ENCODE data around the gene CCR4.
A peak's percentile ranks its signal among the peaks of the same experiment; 100 is the strongest.
"Not testable (repeated sequence)": the region's sequence is repeated elsewhere in the genome, so short reads cannot be mapped to it uniquely, and the experiment has no call there.

CCR4 gene

DNA sequence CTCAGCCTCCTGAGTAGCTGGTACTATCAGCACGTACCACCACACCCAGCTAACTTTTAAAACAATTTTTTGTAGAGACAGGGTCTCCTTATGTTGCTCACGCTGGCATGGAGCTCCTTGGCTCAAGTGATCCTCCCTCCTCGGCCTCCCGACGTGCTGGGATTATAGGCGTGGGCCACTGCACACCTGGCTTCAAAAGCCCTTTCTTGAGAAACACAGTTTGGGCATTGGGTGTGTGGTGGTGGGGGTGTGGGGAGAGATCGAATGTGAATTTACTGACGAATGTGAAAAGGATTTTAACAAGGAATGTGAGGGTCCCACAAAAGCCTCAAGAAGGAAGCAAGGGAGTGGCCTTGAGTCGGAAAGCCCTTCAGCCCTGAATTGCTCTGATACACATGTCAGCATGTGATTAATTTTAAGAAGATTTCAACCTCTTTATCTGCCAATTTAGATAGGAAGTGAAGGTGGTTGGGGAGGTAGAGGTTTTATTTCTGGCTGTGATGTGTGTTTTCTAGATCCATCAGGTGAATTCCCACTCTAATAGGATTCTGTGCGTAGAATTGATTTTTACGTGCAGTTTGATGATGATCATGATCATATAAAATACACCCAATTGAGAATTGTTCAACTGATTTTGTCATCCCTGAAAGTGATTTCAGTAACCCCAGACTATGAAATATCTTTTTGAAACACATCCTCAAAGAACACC is 1.1 kb downstream of the CCR4 start:
- DNase-seq (ENCODE audit: low read depth in 2 of 2): no peak

DNA sequence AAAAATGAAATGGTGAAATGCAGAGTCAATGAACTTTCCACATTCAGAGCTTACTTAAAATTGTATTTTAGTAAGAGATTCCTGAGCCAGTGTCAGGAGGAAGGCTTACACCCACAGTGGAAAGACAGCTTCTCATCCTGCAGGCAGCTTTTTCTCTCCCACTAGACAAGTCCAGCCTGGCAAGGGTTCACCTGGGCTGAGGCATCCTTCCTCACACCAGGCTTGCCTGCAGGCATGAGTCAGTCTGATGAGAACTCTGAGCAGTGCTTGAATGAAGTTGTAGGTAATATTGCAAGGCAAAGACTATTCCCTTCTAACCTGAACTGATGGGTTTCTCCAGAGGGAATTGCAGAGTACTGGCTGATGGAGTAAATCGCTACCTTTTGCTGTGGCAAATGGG is 3.1 kb downstream of the CCR4 start:
- DNase-seq (ENCODE audit: low read depth in 2 of 2): no peak

DNA sequence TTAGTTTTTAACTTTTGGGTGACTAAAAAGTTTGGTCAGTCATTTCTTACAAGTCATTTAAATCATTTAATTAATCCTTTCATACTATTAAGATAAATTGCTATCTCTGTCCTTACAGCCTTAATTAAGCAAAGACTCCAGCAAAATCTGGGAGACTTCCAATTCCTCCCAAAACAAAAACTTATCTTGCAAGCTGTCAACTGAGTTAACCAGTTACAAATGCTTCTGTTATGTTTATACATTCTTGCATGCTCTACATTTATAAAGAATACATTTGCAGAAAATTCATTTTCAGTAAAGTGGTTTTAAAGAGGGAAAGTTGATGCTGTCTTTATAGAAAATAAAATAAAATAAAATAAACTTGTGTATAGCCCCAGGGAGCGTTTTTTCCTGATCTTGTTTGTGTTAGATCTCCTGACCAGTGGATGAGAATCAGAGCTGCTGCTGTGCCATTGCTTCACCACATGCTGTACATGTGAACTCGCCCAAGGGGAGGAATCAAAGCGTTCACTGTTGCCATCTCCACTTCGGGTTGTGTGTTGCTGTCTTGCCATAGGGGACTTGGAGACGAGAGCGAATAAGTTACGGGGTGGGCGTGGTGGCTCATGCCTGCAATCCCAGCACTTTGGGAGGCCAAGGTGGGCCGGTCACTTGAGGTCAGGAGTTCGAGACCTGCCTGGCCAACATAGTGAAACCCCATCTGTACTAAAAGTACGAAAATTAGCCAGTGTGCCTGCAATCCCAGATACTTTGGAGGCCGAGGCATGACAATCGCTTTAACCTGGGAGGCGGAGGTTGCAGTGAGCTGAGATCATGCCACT is 5.5 kb downstream of the CCR4 start:
- DNase-seq (ENCODE audit: low read depth in 2 of 2): no peak

DNA sequence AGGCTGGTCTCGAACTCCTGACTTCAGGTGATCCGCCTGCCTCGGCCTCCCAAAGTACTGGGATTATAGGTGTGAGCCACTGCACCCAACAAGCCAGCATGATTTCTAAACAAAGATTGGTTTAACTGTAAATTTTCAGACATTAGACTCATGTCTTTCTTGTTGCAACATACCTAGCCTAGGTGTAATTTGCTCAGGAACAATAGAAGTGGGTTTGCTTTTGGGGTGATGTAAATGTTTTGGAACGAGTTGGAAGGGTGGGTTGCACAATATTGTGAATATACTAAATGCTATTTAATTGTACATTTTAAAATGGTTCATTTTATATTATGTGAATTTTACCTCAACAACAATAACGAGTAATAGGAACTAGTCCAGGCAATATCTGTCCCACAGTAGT is 7.1 kb downstream of the CCR4 start:
- no peak for DNase-seq (ENCODE audit: low read depth in 2 of 2)

DNA sequence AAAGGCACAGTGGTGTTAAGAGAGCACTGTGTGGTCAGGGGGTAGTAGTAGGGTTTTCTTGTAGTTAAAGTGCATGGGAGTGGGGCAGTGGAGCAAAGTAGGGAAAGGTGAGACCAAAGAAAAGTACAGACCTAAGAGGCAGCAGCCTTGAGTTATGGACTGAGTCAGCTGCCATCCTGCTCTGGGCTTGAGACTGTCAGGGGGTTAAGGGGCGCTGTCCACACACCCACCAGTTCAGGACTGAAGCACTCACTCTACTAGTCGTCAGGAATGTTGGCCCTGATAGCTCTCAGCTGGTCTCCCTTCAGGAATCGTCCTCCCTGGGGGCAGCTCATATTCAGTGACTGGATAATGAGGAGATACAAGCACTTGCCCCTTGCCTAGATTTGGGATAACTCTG is 7.9 kb downstream of the CCR4 start:
- DNase-seq (ENCODE audit: low read depth in 2 of 2): no peak

DNA sequence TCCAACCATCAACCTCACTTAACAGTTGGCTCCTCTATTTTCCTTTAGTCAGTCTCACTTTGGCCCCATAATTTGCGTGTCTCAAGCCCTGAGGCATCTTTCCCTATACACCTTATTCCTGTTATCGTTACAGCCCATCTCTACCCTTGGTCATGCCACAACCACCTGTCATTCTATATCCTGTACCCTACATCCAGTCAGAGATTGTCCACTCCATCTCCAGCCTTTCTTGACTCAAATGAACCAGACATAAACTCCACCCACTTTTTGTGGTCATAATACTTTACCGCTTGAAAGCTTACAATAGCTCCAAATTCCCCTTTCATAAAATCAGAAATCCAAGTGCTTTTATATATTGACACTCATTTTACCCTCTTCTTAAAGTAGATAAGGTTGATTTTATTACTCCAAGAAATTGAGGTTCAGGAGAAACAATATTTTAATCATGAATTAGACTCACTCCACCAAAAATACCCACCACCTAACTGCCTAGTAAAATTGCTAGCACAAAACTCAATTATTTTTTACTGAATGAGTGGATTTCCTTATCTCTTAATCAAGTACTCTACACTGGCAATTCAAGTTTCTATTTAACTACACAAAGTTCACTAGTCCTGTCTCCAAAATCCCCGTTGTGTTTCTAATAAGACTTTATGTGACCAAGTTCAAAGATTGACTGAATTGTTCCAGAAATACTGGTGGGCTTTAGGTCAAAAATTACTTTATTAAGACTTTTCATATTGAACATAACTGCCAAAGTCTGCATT is 9.1 kb downstream of the CCR4 start:
- no peak for DNase-seq (ENCODE audit: low read depth in 2 of 2)

DNA sequence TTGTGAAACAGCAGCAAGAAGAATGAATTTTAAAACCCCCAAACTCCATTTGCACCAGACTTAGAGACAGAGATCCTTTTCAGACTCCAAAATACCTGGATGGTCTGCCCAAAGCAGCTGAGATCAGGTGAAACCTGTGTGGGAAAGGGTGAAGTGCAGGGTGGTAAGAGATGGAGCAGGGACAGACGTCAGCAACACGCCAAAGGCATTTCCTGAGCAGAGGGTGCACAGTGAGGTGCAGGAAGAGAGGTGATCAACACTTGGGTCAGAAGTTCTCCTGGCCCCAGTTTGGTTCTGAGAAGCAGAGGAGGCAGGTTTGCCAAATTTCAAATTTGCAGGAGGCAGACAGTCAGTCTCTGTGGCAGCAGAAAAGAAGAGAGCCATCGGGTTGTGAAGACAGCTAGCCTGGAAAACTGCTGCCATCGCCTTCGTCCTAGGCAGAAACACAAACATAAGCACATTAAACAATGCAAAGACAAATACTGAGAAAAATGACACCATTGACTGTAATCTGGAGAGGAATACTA is 9.8 kb downstream of the CCR4 start:
- no peak for DNase-seq (ENCODE audit: low read depth in 2 of 2)

DNA sequence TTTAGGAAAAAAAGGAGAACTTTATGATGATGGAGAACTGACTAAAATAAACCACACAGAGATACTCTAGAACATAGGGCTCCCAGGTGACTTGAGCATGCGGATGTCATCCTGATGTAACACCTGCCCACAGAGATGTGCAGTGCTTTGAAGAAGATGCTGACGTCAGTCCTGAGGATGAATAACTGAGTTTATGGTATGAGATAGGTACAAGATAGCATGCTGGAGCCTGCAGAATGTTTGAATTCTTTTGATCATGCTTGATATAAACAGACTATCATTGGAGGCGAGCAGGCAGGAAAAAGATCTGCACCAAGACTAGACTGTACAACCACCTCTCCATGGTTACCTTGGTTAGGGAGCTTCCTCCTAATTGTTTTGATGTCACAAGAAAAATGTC is 12.4 kb downstream of the CCR4 start:
- DNase-seq (ENCODE audit: low read depth in 2 of 2): peak in 1 of 2 donors; percentile 45

DNA sequence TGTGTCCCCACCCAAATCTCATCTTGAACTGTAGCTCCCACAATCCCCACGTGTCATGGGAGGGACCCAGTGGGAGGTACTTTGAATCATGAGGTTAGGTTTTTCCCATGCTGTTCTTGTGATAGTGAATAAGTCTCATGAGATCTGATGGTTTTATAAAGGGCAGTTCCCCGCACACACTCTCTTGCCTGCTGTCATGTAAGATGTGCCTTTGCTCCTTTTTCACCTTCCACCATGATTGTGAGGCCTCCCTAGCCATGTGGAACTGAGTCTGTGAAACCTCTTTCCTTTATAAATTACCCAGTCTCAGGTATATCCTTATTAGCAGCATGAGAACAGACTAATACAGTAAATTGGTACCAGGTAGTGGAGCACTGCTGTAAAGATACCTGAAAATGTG is 13.3 kb downstream of the CCR4 start:
- not testable (repeated sequence) for DNase-seq (ENCODE audit: low read depth in 2 of 2)

DNA sequence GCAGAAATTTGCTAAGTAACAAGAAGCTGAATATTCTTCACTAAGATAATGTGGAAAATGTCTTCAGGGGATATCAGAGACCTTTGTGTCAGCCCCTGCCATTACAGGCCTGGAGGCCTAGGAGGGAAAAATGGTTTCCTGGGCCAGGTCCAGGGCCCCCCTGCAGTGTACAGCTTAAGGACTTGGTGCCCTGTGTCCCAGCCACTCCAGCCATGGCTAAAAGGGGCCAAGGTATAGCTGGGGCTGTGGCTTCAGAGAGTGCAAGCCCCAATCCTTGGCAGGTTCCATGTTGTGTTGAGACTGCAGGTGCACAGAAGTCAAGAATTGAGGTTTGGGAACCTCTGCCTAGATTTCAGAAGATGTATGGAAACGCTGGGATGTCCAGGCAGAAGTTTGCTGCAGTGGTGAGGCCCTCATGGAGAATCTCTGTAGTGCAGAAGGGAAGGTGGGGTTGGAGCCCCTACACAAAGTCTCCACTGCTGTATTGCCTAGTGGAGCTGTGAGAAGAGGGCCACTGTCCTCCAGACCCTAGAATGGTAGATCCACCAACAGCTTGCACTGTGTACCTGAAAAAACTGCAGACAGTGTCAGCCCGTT is 14.3 kb downstream of the CCR4 start:
- DNase-seq (ENCODE audit: low read depth in 2 of 2): not testable (repeated sequence)

DNA sequence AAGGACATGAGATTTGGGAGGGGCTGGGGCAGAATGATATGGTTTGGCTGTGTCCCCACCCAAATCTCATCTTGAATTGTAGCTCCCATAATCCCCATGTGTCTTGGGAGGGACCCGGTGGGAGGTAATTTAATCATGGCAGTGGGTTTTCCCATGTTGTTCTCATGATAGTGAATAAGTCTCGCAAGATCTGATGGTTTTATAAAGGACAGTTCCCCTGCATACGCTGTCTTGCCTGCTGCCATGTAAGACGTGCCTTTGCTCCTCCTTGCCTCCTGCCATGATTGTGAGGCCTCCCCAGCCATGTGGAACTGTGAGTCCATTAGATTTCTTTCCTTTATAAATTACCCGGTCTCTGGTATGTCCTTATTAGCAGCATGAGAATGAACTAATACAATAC is 15.2 kb downstream of the CCR4 start:
- DNase-seq (ENCODE audit: low read depth in 2 of 2): not testable (repeated sequence)

DNA sequence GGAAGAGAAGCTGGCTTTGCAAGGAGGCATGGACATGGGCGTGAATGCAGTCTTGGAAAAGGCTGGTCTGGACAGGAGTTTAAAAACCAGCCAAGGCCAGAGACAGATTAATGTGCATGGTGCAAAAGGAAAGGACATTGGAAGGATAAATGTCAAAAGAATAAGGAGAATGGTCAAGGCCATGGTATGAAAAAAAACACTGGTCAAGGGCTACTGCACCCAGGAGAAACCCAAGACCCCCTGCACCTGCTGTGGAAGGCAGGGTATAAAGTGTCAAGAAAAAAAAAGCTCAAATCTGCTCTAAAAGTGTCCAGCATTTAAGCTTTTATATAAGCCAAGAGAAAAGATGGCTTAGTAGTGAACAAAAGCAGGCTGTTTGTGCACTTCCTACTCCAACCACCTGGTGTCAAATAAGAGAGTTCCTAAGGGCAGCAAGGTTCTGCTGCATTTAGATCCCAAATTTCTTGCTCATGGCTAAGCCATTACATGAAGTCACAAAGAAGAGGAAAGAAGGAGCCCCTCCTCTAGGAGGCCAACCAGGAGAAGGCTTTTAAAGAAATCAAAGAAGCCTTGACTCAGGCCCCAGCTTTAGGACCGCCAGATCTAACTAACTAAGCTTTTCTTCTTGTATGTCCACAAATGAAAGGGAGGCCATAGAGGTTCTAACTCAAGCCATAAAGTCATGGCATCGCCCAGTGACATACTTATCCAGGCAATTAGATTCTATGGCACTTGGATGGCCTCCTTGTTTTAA is 16.9 kb downstream of the CCR4 start:
- no peak for DNase-seq (ENCODE audit: low read depth in 2 of 2)

DNA sequence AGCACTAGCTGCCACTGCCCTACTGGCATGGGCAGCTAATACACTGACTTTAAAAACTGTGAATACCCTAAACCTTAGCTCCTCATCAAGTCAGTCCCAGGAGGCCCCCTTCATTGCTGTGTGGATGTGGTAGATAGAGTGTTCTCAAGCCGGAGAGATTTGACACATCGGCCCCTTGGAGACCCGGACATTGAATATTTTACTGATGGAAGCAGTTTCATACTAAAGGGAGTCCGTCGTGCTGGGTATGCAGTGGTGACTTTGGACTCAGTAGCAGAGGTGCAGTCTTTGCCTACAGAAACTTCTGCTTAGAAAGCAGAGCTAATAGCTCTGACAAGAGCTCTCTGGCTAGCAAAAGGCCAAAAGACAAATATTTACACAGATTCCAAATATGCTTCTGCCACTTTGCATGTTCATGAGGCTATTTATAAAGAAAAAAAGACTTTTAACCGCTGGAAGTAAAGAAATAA is 17.5 kb downstream of the CCR4 start:
- DNase-seq (ENCODE audit: low read depth in 2 of 2): no peak

DNA sequence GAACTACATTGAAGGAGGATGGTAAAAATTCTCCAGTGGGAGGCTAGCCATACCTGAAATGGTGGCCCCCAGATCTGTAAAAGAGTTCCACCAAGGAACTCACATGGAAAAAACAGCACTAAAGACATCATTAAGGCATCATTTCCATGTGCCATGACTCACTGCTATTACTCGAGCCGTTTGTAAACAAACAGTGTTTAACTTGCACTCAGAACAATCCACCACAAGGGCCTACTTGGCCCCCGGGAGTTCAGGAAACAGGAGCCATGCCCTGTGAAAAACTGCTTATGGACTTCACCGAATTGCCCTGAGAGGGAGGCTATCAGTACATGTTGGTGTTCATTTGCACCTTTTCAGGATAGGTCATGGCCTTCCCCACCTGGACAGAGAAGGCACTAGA is 18.2 kb downstream of the CCR4 start:
- no peak for DNase-seq (ENCODE audit: low read depth in 2 of 2)

DNA sequence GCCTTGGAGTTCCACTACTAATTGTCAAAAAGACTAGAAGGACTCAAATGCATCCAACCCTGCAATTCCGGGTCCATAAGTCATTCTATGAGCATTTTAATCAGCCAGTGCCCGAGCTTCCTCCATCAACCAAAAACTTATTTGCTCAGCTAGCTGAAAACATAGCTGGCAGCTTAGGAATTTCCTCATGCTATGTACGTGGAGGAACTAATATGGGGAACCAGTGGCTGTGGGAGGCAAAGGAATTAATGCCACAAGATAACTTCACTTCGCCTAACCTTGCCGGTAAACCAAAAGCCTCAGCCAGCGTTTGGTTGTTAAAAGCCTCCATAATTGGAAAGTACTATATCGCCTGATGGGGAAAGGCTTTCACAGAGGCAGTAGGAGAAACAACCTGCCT is 19.8 kb downstream of the CCR4 start:
- not testable (repeated sequence) for DNase-seq (ENCODE audit: low read depth in 2 of 2)

DNA sequence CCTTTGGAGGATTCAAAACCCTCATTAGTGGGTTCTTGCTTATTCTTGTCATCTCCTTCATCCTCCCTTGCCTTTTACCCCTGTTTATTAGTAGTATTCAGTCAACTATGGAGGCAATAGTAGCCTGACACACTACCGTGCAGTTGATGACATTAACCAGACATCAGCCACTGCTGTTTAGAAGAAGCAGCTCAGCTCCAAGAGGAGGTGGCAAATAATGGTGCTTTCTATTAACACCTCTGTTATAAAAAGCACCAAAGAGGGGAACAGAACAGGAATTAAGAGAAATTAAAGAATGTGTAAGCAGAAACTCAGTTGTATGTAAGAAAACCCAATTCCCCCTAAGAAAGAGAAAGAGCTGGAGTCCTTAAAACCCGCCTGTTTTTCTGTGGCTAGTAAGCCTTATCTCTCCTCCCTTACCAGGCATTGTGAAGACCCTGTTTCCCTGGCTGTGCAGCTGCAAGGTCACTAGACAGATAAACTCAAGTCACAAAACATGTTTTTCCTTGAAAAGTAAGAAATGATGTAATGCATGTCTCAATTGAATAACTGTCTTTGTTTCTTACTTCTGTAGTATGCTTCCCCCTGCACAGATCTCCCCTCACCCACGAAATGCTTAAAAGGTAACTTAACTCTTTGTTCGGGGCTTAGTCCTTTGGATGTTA is 21.2 kb downstream of the CCR4 start:
- DNase-seq (ENCODE audit: low read depth in 2 of 2): no peak

DNA sequence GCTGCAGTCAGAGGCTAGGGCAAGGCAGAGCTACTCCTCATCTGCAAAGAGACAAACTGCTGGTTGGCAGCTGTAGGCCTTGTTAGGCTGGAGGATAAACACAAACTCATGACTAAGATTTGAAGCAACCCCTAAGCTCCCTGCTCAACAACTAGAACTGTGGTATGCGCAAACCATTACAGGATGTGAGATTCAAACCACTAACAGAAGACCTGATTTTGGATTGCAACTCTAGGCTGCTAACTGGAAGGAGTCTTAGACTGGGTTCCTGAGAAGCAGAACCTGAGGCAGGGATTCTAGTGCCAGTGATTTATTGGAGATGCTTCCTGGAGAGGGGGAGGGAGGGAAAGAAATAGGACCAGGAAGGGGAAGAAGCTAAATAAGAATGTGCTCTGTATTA is 22.5 kb downstream of the CCR4 start:
- no peak for DNase-seq (ENCODE audit: low read depth in 2 of 2)

DNA sequence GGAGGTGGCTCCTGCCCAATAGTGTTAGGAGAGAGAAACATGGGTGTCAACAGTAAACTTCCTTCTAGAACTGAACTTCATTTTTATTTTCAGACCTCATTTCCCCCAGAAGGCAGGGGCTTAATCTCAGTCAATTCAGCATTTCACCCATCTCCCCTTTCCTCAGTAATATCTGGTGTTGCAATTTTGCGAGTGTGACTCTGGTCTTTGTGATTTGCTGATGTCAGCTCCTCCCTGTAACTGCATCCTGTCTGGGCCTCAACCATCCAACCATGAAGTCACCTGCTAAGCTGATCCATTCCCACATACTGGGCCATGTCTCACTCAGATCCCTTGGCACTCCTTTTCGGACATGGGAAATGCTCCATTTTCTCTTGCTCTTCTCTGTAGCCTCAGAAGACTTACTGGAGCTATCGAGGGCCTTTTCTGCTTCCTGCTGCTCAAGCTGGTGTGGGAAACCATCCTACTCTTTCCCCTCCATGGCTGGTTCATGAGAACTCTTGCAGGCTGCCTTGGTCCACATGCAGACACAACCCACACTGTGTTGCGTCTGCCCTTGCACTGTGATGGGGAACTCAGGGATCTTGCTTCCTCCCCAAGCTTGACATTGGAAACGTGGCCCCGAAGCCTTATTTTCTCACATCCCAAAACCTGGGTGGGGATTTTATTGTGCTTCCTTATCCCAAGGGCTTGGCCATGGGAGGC is 24.6 kb downstream of the CCR4 start:
- no peak for DNase-seq (ENCODE audit: low read depth in 2 of 2)

DNA sequence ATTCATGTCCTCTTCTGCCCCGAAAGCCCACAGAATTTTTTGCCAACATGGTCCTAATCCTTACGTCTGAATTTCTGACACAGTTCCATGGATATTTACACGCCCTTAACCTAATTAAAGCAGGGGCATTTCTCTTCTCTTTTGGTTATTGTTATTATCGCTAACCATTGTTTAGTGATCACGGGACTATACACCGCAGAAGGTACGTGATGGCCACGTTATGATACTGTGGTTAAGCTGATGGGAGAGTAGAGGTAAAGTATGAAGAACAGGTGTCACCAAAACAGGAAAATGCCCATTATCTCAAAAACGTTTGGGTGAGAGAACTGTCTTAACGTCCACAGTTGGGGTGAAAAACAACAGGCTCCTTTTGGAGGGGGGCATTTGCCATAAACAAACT is 26.4 kb downstream of the CCR4 start:
- DNase-seq (ENCODE audit: low read depth in 2 of 2): no peak

DNA sequence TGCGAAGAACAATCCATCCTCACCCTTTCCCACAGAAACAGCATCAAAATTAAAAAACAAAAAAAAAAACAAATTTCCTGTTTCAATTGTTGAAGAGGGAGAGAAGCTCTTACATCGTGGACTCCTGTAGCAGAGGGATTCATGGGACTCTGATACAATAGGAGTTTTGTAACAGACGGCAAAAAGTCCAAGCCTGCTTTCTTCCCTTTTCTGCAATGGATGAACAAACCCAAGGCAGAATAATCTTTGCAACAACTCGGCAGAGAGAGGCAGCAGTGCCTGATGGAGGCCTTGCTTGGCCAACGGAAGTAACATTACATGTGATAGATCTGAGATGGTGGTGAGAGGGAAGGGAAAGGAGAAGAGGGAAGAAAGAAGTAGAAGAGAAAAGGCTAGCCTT is 26.9 kb downstream of the CCR4 start:
- DNase-seq (ENCODE audit: low read depth in 2 of 2): no peak
